Smooth muscle cell (in vitro differentiated cells): ENCODE results near the gene DENND11. TPM values are rescaled to one million over a fixed set of nuclear protein-coding genes. Genes with fewer than 3 reads are reported as not detected.
A peak's percentile ranks its signal among the peaks of the same experiment; 100 is the strongest.

ENCODE experiments used
- DNase-seq: peaks from one replicate; lab custom pipeline; 2025; ENCODE audit not compliant: unreplicated experiment; lab: John Stamatoyannopoulos, UW
- H2AFZ ChIP-seq: fragments of 200-600 bp; sonication (generic); 2 replicates; pipeline ENCODE4 v1.6.0; 2016; ENCODE audit warnings: antibody characterized with exemption, low read depth, mild to moderate bottlenecking
- H3F3A ChIP-seq: fragments of 200-600 bp; sonication (generic); 2 replicates; pipeline ENCODE4 v1.6.0; 2017; ENCODE audit warnings: antibody characterized with exemption, low read depth
- H3K27ac ChIP-seq: fragments of 200-600 bp; sonication (generic); 2 replicates; pipeline ENCODE4 v1.5.1; 2016; ENCODE audit warnings: low read depth, mild to moderate bottlenecking
- H3K27me3 ChIP-seq: fragments of 200-600 bp; sonication (generic); 2 replicates; pipeline ENCODE4 v1.6.1; 2016; ENCODE audit warnings: low read depth, mild to moderate bottlenecking
- H3K36me3 ChIP-seq: fragments of 200-600 bp; sonication (generic); 2 replicates; pipeline ENCODE4 v1.5.1; 2016; ENCODE audit warnings: low read depth
- H3K4me1 ChIP-seq: fragments of 200-600 bp; sonication (generic); 2 replicates; pipeline ENCODE4 v1.5.1; 2016; ENCODE audit warnings: low read depth
- H3K4me2 ChIP-seq: fragments of 200-600 bp; sonication (generic); 2 replicates; pipeline ENCODE4 v1.6.0; 2016; ENCODE audit warnings: mild to moderate bottlenecking
- H3K4me3 ChIP-seq: fragments of 200-600 bp; sonication (generic); 2 replicates; pipeline ENCODE4 v1.5.1; 2016; ENCODE audit warnings: mild to moderate bottlenecking
- H3K79me2 ChIP-seq: fragments of 200-600 bp; sonication (generic); 2 replicates; pipeline ENCODE4 v1.6.0; 2016; ENCODE audit warnings: low read depth, mild to moderate bottlenecking
- H3K9ac ChIP-seq: fragments of 200-600 bp; sonication (generic); 2 replicates; pipeline ENCODE4 v1.6.0; 2016; ENCODE audit warnings: low read depth
- H3K9me3 ChIP-seq: fragments of 200-600 bp; sonication (generic); replicated peaks from 2 replicates; pipeline ENCODE4 v1.5.1; 2016; ENCODE audit warnings: low read depth
- H4K20me1 ChIP-seq: fragments of 200-600 bp; sonication (generic); 2 replicates; pipeline ENCODE4 v1.6.0; 2016; ENCODE audit warnings: low read depth
- CTCF ChIP-seq: fragments of 200-600 bp; sonication (generic); IDR thresholded peaks from 2 replicates; pipeline ENCODE4 v1.5.1; 2017; ENCODE audit warnings: borderline replicate concordance, mild to moderate bottlenecking, antibody characterized with exemption; ENCODE audit not compliant: insufficient read depth, poor library complexity, severe bottlenecking
- WGBS: methylation state at CpG from one replicate; pipeline ENCODE4 v1.1.7; 2016; ENCODE audit warnings: low lambda C conversion rate; 5-methylcytosine and 5-hydroxymethylcytosine counted together
- polyA plus RNA-seq: library from polyadenylated mRNA; unstranded; fragments of >200 nt; fragmentation: Nextera tagmentation; extraction: Ambion mirVana; gene quantifications from 2 replicates; pipeline ENCODE4 v1.2.1, GENCODE V29; 2016
- total RNA-seq: library from RNA; depleted of rRNA; stranded (reverse); fragments of >200 nt; gene quantifications from 2 replicates; pipeline ENCODE4 v1.2.3, GENCODE V29; 2014

DENND11 gene
- total and polyA plus RNA-seq, 2 experiments from 2014 or later, result 3.2 to 9.3 TPM

GRCh38 chr7:141698247-141699015, 3.5 kb downstream of the DENND11 start:
- H3K9me3 ChIP-seq, result no peaks in the 10 kb centered on the region
- TF ChIP-seq CTCF, result no peak
- no peaks in the 10 kb centered on the region for H3K27me3 ChIP-seq
- no peak for DNase-seq
- H3K4me3 ChIP-seq, result no peak overlapping the region
- no peak overlapping the region for H3K4me2 ChIP-seq
- peaks cover 5% of the 10 kb centered on the region for H3F3A ChIP-seq
- H3K36me3 ChIP-seq, result no peaks in the 10 kb centered on the region
- WGBS, result 100% methylated on average over 1 of the region's 1 CpG
- peaks cover 4% of the 10 kb centered on the region for H3K4me1 ChIP-seq
- H3K79me2 ChIP-seq, result peaks cover 3% of the 10 kb centered on the region
- H3K27ac ChIP-seq, result no peak overlapping the region
- H4K20me1 ChIP-seq, result peaks cover 55% of the 10 kb centered on the region
- H3K9ac ChIP-seq, result no peak overlapping the region
- no peak overlapping the region for H2AFZ ChIP-seq

DNA sequence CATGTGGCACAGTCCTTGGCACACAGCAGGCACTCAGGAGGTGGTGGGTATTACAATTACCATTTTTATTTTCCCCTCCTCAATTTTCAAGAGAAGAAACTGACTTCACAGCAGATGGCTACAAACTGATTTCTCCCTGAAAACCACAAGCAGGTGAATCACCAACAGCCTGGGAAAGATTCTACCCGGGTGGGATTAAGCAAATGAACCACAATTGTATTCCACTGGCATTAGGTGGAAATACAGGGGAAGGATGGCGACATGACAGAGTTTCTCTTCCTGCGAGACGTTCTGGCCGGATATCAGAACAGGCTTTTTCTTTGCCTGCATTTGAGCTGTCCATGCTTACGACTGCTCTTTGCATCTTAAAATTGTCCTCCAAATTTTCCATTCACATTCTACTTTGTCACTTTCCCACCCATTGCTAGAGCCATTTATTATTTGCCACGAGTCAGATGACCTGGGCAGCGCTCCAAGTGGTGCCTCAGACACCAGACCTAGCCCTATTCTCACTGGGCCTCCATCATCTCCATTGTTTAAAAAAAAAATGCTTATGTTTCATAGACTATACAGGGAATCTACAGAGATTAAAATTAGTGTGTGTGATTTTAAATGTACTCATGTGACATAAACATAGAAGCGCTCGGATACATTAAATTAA, 4.6 kb downstream of the DENND11 start:
- peaks cover 10% of the 10 kb centered on the region for H3K79me2 ChIP-seq
- no peaks in the 10 kb centered on the region for H3K9me3 ChIP-seq
- no peak for DNase-seq
- peaks cover 1% of the 10 kb centered on the region for H3K4me1 ChIP-seq
- H3F3A ChIP-seq, result peaks cover 2% of the 10 kb centered on the region
- H4K20me1 ChIP-seq, result peaks cover 64% of the 10 kb centered on the region
- peak overlapping the region; percentile 37 for H3K4me2 ChIP-seq
- H3K36me3 ChIP-seq, result no peaks in the 10 kb centered on the region
- H3K27ac ChIP-seq, result peak overlapping the region; percentile 24
- H2AFZ ChIP-seq, result no peak overlapping the region
- no peak for TF ChIP-seq CTCF
- no peak overlapping the region for H3K9ac ChIP-seq
- WGBS, result 76% methylated on average over 10 of the region's 10 CpGs
- no peaks in the 10 kb centered on the region for H3K27me3 ChIP-seq
- H3K4me3 ChIP-seq, result no peak overlapping the region

- 74% methylated on average over 2 of the region's 2 CpGs for WGBS
- Histone ChIP-seq H3K27me3 (no peaks in the 10 kb centered on the region), H4K20me1 (peaks cover 74% of the 10 kb centered on the region), H3F3A (no peaks in the 10 kb centered on the region), H3K4me1 (no peaks in the 10 kb centered on the region), H3K27ac (no peak overlapping the region), H3K4me2 (no peak overlapping the region), H3K9me3 (no peaks in the 10 kb centered on the region), H3K36me3 (no peaks in the 10 kb centered on the region), H3K79me2 (peaks cover 10% of the 10 kb centered on the region), H3K9ac (no peak overlapping the region), H3K4me3 (no peak overlapping the region), H2AFZ (no peak overlapping the region)
- no peak for DNase-seq
- TF ChIP-seq CTCF, result no peak
These were observed 5.6 kb downstream of the DENND11 start for GRCh38 chr7:141696348-141696747.
